GM18909 (cell line): ENCODE data around the gene MLEC.
"Not testable (repeated sequence)": the region's sequence is repeated elsewhere in the genome, so short reads cannot be mapped to it uniquely, and the experiment has no call there.

Source experiments
- ATAC-seq: cut with Tn5 transposase; IDR thresholded peaks from one replicate; pipeline ENCODE4 v1.9.1; 2021; ENCODE audit warnings: mild to moderate bottlenecking; ENCODE audit not compliant: unreplicated experiment, poor library complexity

MLEC gene

DNA sequence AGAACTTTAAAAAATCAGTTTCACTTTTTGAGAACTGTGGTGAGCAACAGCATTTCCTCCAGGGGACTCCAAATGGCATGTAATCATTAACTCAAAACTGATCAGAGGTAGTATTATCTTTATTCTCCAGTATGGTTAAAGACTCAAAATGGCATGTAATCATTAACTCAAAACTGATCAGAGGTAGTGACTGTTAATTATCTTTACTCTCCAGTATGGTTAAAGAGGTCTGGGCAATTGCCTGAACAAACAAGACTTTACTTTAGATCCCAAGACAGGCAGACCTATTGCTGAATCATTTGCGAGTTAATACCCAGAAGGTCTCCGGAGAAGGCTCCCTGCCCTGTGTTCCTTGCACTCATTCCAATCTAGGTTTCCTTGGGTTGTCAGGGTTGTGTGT lies 32.1 kb downstream of the MLEC start:
- ATAC-seq: peak; percentile 51

DNA sequence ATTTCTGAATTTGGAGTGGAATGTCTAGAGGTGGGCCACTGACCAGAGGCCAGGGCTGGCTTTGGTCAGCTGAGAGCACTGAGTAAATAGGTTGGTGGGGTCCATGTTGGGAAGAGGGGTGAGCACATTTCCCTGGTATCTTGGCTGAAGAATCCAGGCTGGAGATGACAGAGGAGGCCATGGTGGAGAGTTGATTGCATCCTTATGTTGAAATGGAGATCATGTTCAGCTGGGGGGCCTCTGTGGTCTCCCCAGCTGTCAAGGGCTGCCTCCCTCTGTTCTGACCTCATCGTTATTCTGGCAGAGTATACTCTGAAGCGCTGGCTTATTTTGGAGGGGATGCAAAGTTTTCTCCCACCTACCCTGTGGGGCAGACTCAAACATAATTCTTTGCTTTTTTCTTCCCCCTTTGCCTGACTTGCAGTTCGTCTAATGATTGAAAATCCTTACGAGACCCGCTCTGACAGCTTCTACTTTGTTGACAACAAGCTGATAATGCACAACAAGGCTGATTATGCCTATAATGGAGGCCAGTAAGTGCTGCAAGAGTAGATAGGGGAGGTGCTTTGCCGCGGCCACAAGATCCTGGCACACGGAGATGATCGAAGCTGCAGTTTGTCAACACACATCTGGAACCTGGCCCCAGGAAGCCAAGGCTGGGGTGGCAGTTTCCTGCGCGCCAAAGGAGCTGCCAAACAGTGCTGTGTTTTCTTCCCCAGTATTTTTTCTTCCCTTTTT lies 32.7 kb downstream of the MLEC start:
- ATAC-seq: no peak

DNA sequence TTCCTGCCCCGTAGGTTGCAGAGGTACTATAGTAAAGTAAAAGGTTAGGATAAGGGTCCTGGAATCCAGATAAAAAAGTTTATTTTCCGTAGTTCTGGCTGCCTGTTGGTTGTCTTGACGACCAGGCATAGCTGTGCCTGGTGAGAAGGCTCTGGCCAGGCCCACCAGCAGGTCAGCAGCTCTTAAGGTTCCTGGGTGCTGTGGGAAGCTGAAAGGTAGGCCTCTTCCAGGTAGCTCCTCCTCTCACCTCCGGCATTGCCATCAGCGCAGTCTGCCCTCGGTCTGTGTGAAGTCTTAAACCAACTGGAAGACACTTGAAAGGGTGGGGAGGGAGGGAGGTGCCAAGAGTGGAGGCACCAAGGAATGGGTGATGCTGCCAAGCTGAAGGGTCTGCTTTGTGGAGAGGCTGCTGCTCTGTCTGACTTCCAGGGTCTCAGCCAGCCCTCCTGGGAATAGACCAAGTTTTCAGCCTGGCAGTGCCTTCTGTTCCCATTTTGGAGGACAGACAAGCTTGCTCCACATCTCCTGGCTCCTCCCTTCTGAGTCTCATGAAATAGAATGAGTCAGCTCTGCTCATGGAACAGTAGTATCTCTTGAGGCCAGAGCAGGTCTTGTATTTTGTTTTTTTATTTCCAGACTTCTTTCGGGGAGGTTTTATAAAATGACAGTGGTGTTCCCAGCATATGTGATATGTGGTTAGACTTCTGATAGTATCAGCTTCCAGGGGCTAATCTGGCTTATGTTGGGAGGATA lies 33.5 kb downstream of the MLEC start:
- no peak for ATAC-seq

DNA sequence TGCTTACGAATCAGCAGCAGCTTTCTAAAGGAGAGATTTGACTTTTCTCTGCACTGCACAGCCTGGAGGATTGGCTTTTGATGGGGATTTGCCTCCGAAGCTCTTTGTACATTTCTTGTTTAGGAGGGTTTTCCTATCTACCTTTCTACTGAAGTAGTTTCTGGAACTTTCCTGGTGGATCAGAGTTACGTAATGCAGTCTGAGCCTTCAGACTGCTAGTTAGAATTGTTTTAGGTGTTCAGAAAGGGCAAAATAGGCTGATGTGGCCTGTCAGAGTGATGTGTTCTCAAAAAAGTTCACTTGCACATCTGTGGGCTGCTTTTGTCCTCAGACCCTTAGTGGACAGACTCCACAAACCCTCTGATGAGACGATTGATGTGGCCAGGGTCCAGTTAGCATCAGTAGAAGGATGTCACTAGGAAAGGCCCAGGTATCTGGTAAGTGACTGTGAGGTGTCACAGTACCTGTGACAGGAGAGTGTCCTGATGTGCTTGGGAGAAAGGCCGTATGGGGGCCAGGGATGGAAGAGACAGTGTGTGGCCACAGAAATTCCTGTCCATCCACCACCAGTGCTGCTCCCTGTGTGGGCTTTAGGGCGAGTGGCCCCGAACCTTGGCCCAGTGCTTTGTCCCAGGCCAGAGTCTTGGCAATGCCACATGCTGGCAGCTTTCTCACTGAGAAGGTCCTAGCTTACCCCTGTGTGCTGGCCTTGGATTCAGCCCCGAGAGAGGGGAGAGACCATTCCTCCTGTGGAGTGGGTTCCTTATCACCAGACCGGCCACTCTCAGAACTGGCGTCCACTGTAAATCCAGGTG lies 34.2 kb downstream of the MLEC start:
- ATAC-seq: no peak

DNA sequence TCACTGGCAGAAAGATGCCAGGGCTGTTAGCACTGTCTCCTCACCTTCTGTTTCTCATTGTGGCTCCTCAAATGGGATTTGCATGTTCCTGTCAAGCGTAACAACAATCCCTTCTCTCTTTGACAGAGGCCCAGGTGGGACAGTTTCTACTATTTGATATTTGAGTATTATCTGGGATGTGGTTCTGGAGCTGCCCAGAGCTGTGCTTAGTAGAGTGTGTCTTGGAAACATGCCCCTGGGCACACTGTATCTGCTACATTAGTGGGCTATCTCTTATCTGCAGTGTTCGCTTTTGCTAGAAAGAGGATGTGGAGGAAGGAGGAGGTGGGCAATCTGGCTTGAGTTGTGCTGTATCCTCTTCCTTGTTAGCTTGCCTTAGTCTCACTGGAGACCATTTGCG lies 34.9 kb downstream of the MLEC start:
- no peak for ATAC-seq

- ATAC-seq: no peak
These were observed 35.8 kb downstream of the MLEC start for GRCh38 chr12:120722784-120723183.

DNA sequence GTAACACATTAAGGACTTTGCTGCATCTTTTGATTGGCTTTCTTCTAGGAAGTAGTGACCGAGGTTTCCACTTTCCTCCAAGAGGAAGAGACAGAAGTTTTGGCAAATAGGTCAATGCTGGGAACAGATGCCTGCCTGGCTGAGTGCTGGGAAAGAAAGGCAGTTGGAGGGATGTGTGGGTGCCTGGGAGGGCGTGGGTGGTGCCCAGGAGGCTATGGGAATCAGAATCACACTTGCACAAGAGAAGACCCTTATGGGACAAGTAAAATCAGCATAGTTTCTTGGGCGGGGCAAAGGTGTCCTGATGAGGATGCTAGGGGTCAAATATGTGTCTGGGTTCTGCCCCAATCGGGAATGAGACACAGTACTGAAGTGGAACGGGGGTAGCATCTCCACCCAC lies 37.8 kb downstream of the MLEC start:
- no peak for ATAC-seq

GRCh38 chr12:120725151-120725658 lies 38.3 kb downstream of the MLEC start:
- peak; percentile 5 for ATAC-seq

DNA sequence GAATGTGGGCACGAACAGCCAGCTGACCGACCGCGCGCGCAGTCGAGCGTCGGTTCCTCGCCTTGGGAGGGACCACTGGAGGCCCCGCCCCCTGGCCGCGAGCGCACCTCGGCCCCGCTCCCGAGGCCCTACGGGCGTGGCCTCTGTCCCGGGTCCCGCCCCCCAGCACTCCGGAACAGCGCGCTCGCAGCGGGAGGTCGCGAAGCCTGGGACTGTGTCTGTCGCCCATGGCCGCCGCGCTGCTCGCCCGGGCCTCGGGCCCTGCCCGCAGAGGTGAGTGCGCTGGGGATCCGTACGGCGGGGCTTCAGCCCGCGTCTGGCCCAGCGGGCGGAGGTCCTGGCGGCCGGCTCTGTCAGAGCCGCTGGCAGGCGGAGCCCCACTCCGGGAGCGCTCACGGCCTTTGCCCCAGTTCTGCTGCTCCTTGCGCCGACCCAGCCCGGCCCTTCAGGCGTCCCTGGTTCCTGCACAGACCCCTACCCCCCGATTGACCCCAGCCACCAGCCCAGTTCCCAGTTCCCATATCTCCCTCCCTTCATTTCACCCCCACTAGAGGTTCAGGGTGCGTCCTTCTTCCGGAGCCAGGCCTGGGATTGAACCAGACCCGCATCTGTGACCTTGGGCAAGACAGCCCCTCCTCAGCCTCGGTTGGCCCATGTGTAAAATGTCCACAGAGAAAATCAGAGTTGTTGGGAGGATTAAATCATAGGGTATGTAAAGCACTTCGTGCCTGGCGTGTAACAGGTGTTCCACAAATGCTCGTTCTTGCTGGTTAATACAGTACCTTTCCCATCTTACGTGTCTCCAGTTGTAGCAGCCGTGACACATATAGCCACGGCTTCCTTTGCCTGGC lies 38.9 kb downstream of the MLEC start, which contains the start of gene ACADS:
TSS of gene ACADS (plus strand) at position 168 of the 851 bp plus-strand sequence. CDS start at position 228, 60 bp downstream.
- ATAC-seq: peak; percentile 95

GRCh38 chr12:120726510-120726793 lies 39.5 kb downstream of the MLEC start:
- no peak for ATAC-seq

DNA sequence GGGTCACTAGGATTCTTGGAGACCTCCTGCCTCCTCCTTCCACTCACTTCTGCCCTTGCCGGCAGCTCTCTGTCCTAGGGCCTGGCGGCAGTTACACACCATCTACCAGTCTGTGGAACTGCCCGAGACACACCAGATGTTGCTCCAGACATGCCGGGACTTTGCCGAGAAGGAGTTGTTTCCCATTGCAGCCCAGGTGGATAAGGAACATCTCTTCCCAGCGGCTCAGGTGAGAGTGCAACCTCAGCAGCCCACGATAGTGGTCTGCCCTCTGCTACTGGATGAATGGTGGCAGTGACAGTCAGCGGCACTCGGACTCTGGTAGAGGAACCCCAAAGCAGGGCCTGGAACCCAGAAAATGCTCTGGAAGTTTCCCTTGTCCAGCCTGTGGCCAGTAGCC lies 40.0 kb downstream of the MLEC start:
- ATAC-seq: no peak

- not testable (repeated sequence) for ATAC-seq
These were observed 45.2 kb downstream of the MLEC start for GRCh38 chr12:120732198-120732597.

DNA sequence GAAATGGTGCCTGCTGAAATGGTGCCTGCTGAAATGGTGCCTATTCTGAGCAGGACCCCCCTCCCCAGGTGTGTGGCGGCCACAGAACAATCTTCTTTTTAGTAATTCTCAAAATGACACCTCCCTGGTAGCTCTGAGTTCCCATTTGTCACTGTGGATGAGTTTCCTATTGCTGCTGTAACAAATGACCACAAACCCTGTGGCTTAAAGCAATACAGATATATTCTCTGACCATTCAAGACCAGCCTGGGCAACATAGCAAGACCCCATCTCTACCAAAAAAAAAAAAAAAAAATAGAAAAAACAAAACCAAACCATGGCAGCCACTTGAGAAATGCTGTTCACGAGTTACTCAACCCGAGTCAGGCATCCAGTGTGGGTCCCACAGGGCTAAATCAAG lies 46.6 kb downstream of the MLEC start:
- no peak for ATAC-seq

GRCh38 chr12:120734210-120734609 lies 47.3 kb downstream of the MLEC start:
- ATAC-seq: no peak

- ATAC-seq: no peak
These were observed 48.2 kb downstream of the MLEC start for GRCh38 chr12:120735181-120735580.

GRCh38 chr12:120736404-120737331 lies 49.7 kb downstream of the MLEC start:
- no peak for ATAC-seq

DNA sequence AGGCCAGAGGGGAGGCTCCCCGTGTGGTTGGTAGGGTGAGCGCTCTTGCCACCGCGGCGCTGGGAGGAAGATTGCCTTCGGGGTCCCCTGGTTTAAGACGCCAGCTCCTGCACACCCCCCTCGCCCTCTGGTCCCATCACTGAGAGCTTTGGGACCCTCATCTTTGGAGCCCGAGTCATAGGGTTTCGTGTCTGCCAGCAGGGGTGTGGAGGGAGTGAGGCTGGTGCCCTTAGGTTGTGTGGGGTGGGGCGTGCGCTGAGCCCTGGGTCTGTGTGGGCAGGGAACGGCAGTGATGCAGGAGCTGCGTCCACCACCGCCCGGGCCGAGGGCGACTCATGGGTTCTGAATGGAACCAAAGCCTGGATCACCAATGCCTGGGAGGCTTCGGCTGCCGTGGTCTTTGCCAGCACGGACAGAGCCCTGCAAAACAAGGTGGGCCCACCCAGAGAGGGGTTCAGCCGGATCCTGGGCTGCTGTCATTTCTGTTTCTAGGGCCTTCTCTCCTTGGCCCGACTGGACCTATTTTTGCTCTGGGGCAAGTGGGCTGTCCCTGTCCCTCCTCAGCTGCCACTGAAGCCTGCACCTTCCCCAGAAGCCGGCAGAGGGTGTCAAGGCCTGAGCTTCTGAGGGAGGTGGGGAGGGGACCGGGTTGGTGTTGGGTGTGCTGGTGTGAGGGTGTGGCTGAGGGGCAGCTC lies 50.8 kb downstream of the MLEC start:
- ATAC-seq: no peak

DNA sequence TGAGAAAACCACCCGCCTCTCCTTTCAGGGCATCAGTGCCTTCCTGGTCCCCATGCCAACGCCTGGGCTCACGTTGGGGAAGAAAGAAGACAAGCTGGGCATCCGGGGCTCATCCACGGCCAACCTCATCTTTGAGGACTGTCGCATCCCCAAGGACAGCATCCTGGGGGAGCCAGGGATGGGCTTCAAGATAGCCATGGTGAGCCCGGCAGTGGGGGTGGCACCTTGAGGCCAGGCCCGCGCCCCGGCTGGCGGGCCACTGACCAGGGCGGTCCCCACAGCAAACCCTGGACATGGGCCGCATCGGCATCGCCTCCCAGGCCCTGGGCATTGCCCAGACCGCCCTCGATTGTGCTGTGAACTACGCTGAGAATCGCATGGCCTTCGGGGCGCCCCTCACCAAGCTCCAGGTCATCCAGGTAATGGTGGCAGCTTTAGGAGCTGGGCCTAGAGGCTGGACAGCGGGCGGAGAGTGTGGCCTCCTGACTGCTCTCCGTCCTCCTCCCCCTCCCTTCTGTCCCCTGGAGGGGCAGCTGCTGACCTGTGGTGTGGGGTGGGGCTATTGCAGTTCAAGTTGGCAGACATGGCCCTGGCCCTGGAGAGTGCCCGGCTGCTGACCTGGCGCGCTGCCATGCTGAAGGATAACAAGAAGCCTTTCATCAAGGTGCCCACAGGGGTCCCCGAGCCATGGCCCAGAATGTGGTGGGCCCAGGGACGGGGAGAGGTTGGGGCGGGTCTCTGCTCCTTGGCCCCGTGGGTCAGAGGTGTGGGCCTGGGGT lies 51.5 kb downstream of the MLEC start:
- ATAC-seq: no peak
